H1 (cell line): ENCODE measurements around the gene CDH6.

Source experiments
- ASH2L ChIP-seq: fragments of 200-600, 300-600 bp; sonication (generic); IDR thresholded peaks from one replicate; pipeline ENCODE4 v1.7.1; 2017; ENCODE audit warnings: low read length
- BRCA1 ChIP-seq: IDR thresholded peaks from 2 replicates; pipeline ENCODE4 v1.6.1; 2012; ENCODE audit warnings: low read depth, low read length, improper control_type of control experiment
- CHD2 ChIP-seq: IDR thresholded peaks from 2 replicates; pipeline ENCODE4 v1.6.1; 2012; ENCODE audit warnings: low read length, improper control_type of control experiment
- CTCF ChIP-seq, 3 experiments: IDR thresholded peaks; 1 replicate in 2 of 3; 2 replicates in 1 of 3; pipeline versions ENCODE4 v1.5.1 to v1.6.1; 2011; ENCODE audit warnings: low read length in 3 of 3, mild to moderate bottlenecking in 3 of 3, inconsistent platforms in 2 of 3, low read depth in 1 of 3, moderate library complexity in 1 of 3; ENCODE audit not compliant: insufficient read depth in 1 of 3; ENCODE audit errors: control extremely low read depth in 1 of 3
- FOSL1 ChIP-seq: IDR thresholded peaks from 2 replicates; pipeline ENCODE4 v1.6.1; 2011; ENCODE audit warnings: mild to moderate bottlenecking, low read depth, low read length, moderate library complexity; ENCODE audit not compliant: insufficient read depth
- KDM4A ChIP-seq: IDR thresholded peaks from one replicate; pipeline ENCODE4 v1.7.1; 2012; ENCODE audit warnings: low read depth, mild to moderate bottlenecking, moderate library complexity, low read length, inconsistent platforms; ENCODE audit not compliant: severe bottlenecking
- RAD21 ChIP-seq, 2 experiments: IDR thresholded peaks in 1 of 2; conservative IDR thresholded peaks in 1 of 2; 2 replicates each; pipeline ENCODE4 v1.6.1; 2011; ENCODE audit warnings: low read depth in 2 of 2, low read length in 2 of 2, improper control_type of control experiment in 1 of 2, inconsistent platforms in 1 of 2, mild to moderate bottlenecking in 1 of 2, moderate library complexity in 1 of 2

- no peak for TF ChIP-seq CTCF (IDR thresholded peaks at IDR 0.05; ENCODE audit: control extremely low read depth in 1 of 3, insufficient read depth in 1 of 3, low read depth in 1 of 3, low read length in 3 of 3)
- no peak for TF ChIP-seq RAD21 (IDR thresholded peaks at IDR 0.05 in 1 of 2, conservative IDR thresholded peaks at IDR 0.05 in 1 of 2; ENCODE audit: low read depth in 2 of 2, low read length in 2 of 2)
- no peak for TF ChIP-seq CHD2
- no peak for TF ChIP-seq KDM4A
- TF ChIP-seq BRCA1: no peak
- TF ChIP-seq ASH2L: no peak
- no peak for TF ChIP-seq FOSL1
Measured at GRCh38 chr5:31355337-31355736, 161.9 kb downstream of the CDH6 start.
